Sigmoid colon (tissue), 4 donors: ENCODE data around the gene MME.

Experiments used
- EP300 ChIP-seq, 4 donors: sonication (generic); formaldehyde crosslinking; IDR thresholded peaks; one replicate each; pipeline ENCODE4 v1.6.1; 2017; ENCODE audit warnings: antibody characterized with exemption in 4 of 4
- POLR2A ChIP-seq, 2 donors: fragments of 450-650 bp; IDR thresholded peaks; one replicate each; pipeline ENCODE4 v1.6.1; 2016; ENCODE audit warnings: antibody characterized with exemption in 2 of 2, mild to moderate bottlenecking in 2 of 2, moderate library complexity in 2 of 2
- TF ChIP-seq, protein P1 (sequence below), 4 experiments: fragments of 450-650 bp in 3 of 4; fragments of 200-600 bp in 1 of 4; IDR thresholded peaks; one replicate each; pipeline ENCODE4 v1.5.1; 2016 to 2019; ENCODE audit warnings: antibody characterized with exemption in 4 of 4, mild to moderate bottlenecking in 3 of 4, moderate library complexity in 2 of 4

- TF ChIP-seq, protein P1, sequence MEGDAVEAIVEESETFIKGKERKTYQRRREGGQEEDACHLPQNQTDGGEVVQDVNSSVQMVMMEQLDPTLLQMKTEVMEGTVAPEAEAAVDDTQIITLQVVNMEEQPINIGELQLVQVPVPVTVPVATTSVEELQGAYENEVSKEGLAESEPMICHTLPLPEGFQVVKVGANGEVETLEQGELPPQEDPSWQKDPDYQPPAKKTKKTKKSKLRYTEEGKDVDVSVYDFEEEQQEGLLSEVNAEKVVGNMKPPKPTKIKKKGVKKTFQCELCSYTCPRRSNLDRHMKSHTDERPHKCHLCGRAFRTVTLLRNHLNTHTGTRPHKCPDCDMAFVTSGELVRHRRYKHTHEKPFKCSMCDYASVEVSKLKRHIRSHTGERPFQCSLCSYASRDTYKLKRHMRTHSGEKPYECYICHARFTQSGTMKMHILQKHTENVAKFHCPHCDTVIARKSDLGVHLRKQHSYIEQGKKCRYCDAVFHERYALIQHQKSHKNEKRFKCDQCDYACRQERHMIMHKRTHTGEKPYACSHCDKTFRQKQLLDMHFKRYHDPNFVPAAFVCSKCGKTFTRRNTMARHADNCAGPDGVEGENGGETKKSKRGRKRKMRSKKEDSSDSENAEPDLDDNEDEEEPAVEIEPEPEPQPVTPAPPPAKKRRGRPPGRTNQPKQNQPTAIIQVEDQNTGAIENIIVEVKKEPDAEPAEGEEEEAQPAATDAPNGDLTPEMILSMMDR (IDR thresholded peaks at IDR 0.05), result no peak
- TF ChIP-seq POLR2A (IDR thresholded peaks at IDR 0.05) (no peak), EP300 (IDR thresholded peaks at IDR 0.05) (no peak)
These were observed 73.4 kb downstream of the MME start for GRCh38 chr3:155153242-155154186.
